Activated CD4-positive, alpha-beta T cell treated with anti-CD3 and anti-CD28 coated beads, Interleukin-2, amount 50 U/mL, for 4 hours (primary cell): ENCODE results near the gene ROR1.

ENCODE experiments used
- DNase-seq, 2 experiments: peaks; one replicate each; pipeline ENCODE4 v3.0.0-alpha.2; 2020

Gene ROR1

GRCh38 chr1:64117492-64117891, 343.7 kb downstream of the ROR1 start:
- no peak for DNase-seq

- no peak for DNase-seq
These were observed 348.1 kb downstream of the ROR1 start for GRCh38 chr1:64121766-64122385.

DNA sequence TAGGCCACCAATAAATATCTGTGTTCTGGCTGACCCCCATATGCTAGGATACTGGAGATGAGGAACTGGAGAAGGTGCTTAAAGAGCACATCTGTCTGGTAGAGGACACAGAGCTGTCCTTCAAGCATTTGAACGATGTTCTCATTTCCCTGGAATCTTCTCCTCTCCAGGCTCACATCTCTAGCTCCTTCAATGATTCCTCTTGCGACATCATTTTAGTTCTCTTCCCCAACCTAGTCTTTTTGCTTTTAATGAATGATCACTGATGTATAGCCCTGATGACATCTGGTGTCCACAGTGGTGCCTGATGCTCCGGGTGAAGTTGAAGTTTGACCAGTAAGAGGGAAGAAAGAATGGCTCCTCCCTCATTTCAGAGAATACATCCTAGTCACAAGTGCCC, 348.8 kb downstream of the ROR1 start:
- no peak for DNase-seq

GRCh38 chr1:64124704-64125440, 351.1 kb downstream of the ROR1 start:
- no peak for DNase-seq

- no peak for DNase-seq
These were observed 352.8 kb downstream of the ROR1 start for GRCh38 chr1:64126581-64126980.

GRCh38 chr1:64127297-64127696, 353.5 kb downstream of the ROR1 start:
- no peak for DNase-seq

DNA sequence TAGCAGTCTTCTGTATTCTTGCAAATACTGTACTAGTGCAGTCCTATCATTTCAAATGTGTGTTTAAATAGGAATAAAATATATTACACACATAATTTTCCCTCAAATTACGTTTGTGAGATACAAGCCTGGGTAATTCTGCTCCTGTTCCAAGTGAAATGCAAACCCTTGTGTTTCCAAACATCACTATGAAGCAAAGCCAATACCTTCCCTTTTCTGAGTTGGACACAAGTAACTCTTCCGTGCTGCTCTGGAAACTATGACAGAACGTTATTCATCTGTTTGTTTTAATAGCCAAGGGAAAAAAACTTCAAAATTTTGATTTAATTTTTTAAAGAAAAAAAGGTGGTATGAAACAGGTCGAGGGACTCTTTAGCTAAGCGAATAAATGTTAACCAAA, 355.9 kb downstream of the ROR1 start:
- DNase-seq: no peak

DNA sequence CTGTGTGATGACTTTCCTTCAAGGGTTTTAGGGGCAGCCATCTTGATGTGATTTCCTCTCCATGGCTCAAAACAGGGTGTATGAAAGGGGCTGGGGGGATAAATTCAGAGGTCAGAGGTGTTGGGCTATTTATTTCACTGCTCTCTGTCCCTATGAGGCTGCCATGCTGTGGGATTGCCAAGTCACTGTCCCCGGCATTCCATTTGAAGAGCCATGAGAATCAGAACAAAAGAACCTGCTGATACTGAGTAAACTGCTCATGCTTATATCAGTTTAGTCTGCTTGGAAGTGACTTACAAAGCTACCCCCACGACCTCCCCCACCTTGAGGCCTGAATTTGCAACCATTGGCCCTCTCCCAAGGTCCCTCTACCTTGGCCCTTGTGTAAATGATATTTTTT, 357.3 kb downstream of the ROR1 start:
- no peak for DNase-seq

DNA sequence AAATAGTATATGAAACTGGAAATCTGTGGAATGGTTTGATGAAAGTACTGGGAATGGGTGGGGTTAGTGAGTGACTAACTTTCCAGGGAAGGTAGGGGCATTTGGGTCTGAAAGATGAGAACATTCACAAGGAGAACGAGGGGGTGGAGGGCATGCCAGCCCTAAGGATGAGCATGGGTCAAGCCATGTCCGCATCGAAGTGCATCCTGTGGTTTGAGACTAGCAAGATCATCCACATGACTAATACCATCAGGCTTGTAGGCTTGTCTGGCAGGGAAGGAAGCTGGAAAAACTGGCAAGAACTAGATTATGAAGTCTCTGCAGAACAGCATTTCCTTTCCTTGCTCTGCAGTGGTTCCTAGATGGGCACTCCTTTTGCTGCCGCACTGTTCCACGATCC, 359.2 kb downstream of the ROR1 start:
- no peak for DNase-seq

DNA sequence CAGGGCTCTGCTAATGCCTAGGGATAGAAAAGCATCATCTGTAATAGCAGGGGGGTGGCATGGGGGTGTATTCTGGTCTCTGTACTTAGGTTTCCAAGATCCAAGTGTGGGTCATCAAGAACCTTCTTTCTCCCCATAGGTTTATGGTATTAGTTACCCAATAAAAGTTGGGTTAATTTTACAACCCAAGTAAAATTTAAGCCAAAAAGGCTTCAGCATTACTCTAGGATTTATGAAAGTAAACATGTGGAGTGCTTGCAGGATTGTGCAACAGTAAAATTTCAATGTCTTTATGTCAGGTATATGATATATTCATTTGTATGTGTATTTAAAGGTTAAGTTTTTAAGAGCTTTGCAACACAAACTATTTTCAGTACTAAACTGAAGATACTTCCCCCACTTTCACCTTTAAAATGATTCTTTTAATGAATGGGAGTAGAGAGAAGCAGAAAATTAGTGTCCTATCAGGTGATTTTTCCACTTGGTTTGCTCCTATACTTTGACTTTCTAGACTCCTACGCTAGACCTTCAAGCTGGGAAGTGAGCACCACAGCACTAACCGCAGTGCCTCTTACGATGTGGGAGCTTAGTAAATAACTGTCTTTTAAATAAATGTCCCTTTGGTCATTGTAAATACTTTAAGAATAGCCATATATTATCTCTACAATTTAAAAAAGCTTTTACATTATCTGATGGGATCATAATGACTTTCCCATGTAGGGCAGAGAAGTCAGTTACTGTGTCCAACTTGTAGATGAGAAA, 361.8 kb downstream of the ROR1 start:
- DNase-seq: no peak

- DNase-seq: no peak
These were observed 362.5 kb downstream of the ROR1 start for GRCh38 chr1:64136296-64136695.

DNA sequence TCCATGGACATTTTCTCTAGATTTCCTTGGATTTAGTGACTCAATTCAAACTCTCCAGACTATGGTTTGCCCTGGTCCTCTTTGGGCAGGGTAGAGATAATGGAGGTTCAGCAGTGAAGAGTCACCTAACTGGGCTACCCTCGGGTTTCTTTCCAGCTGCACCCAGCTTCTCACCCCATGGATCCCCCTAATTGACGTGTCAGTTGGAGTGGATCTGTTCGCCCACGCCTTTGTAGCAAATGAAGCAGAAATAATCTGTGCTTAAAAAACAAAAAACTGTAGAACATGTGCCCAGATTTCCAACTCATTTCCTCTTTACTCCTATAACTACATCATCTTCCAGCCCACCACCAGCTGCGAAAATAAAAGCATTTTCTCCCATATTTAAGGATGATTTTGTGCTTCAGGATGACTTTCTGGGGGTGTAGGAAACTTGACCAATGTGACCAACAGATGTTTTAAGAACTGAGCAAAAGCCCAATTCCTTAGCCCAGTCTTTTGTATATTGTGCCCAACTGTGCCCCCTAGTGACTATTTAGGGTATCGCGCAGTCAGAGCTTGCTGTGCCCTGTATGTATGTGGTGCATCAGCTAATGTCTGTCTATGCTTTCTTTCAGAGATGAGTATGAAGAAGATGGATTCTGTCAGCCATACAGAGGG, 363.1 kb downstream of the ROR1 start:
- peak; percentile 53 to 62 for DNase-seq

DNA sequence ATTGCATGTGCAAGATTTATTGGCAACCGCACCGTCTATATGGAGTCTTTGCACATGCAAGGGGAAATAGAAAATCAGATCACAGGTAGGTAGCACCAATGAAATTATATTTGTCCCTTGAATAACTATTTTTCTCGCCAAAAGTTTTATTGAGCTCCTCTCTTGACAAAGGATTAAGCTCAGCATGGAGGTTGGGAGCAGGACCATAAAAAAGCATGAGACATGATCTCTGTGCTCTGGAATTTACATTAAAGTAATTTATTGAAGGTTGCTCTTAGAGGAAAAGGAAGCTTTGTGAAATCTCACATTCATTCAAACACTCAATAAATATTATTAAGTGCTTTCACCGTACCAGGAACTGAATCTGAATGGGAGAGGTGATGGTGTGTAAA, 363.6 kb downstream of the ROR1 start:
- DNase-seq: no peak

DNA sequence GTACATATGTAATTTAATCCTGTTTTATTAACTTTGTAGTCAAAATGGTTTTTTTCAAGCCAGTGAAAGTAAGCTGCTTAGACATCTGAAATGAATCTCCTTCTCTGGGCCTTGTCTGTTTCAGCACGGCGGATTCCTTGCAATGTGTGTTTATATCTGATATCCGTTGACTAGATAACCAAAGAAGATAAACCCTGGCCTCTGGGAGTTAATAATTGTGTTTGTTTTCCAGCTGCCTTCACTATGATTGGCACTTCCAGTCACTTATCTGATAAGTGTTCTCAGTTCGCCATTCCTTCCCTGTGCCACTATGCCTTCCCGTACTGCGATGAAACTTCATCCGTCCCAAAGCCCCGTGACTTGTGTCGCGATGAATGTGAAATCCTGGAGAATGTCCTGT, 366.1 kb downstream of the ROR1 start:
- DNase-seq: no peak

DNA sequence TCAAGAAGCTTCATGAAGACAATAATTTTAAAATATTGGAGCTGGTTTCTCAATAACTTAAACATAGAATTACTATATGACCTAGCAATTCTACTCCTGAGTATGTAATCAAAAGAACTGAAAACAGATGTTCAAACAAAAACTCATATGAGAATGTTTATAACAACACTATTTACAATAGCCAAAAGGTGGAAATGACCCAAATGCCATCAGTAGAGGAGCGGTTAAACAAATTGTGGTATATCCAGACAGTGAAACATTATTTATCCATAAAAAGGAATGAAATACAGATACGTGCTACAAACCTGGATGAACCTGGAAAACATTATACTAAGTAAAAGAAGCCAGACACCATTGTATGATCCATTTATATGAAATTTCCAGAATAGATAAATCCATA, 366.8 kb downstream of the ROR1 start:
- DNase-seq: no peak

DNA sequence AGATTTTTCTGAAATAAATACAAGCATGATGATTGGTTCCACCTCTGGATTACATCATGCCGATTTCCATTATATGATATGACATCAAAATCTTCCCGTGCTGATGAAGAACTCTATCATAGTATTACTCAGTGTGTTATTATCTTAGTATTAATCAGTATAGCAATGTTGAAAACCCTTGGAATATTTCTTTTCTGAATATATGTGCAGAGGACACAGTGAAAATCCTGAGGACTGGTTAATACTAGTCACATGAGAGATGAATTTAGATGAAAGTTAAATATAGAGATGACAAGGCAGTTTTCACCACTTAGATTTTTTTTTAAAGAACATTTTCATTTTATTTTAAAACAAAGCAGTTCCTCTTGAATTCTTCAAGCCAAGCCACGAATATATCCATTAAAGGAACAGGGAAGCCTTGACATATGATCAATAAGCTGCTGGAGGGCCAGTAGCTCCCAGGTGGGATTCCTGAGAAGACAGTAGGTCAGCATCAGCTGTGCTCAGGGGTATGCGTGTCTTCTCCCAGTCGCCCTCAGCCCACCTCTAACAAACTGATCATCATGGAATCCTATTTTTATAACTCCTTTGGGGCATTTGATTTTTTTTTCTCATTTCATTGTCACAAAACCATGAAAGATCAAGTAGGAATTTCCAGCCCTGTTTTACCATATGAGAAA, 373.4 kb downstream of the ROR1 start:
- no peak for DNase-seq

- DNase-seq: no peak
These were observed 373.9 kb downstream of the ROR1 start for GRCh38 chr1:64147759-64148158.

- DNase-seq: no peak
These were observed 376.4 kb downstream of the ROR1 start for GRCh38 chr1:64150266-64150665.

GRCh38 chr1:64150729-64151230, 377.0 kb downstream of the ROR1 start:
- DNase-seq: no peak

DNA sequence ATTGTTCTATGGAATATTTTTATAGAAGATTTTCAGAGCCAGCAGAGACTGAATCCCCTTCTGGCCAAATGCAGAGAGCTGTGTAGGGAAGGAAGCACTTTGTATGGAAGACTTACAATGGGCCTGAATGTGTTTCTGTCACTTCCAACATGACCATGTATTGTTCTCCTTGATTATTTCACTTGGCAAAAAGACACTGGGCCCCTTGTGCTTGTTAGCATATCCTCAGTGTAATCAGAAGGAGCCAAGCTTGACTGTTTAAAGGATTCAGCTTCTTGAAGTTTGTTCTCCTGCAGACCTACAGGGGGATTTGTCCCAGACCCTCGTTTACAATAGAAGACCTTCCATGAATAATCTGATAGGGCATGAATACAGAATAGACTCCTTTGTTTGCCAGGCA, 381.5 kb downstream of the ROR1 start:
- no peak for DNase-seq

DNA sequence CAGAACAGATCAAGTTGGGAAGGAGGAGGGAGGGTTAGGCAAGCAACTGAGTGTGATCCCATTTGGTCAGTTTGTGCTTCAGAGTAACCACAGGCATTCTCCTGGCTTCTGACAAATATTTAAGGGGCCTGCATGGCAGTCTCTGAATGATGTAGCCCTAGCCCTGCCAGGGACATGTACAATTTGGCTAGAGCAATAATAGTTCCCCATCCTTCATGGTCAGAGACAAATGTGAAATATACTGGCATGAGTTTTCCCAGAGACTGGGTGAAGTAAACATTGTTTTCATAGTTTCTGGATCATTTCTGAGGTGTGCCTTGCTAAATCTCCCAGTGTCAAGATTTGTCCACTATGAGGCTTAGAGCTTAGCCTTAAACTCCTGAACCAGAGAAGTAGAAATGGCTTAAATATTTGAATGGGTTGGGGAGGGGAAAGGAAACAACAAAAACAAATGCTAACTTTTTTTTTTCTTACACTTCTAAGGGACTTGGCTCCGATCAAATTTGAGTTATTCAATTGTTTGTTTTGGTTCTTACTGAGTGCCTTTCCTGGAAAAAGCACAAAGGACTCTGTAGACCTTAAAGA, 387.6 kb downstream of the ROR1 start:
- no peak for DNase-seq

- DNase-seq: no peak
These were observed 388.3 kb downstream of the ROR1 start for GRCh38 chr1:64162151-64162550.
